ENCODE measurements around the gene PHF21A. TPM values are rescaled to one million over a fixed set of nuclear protein-coding genes. Genes with fewer than 3 reads are reported as not detected.
"Not testable (repeated sequence)": the region's sequence is repeated elsewhere in the genome, so short reads cannot be mapped to it uniquely, and the experiment has no call there.

PHF21A gene
- total and polyA plus RNA-seq, 2 experiments from 2014 or later: 42.1 to 55.6 TPM

- peaks cover 11% of the 10 kb centered on the region for H3K27me3 ChIP-seq
- H3K9me3 ChIP-seq (ENCODE audit: low read depth): no peaks in the 10 kb centered on the region
- DNase-seq (ENCODE audit: low read depth in 1 of 2, low spot score in 1 of 2): no peak
- H3K4me3 ChIP-seq: no peak overlapping the region
- no peak for TF ChIP-seq CTCF (IDR thresholded peaks at IDR 0.05; ENCODE audit: low read depth, low read length)
- H3K27ac ChIP-seq: no peak overlapping the region
- no peaks in the 10 kb centered on the region for H3K36me3 ChIP-seq
- peaks cover 9% of the 10 kb centered on the region for H3K4me1 ChIP-seq (ENCODE audit: low read depth)
These were observed 219.6 kb downstream of the PHF21A start for GRCh38 chr11:45901626-45902025.

GRCh38 chr11:45900916-45901617 is 220.2 kb downstream of the PHF21A start:
- TF ChIP-seq CTCF (IDR thresholded peaks at IDR 0.05; ENCODE audit: low read depth, low read length): no peak
- H3K4me3 ChIP-seq: no peak overlapping the region
- peaks cover 11% of the 10 kb centered on the region for H3K27me3 ChIP-seq
- DNase-seq (ENCODE audit: low read depth in 1 of 2, low spot score in 1 of 2): peak in 1 of 2 donors; percentile 23
- no peak overlapping the region for H3K27ac ChIP-seq
- H3K9me3 ChIP-seq (ENCODE audit: low read depth): no peaks in the 10 kb centered on the region
- H3K4me1 ChIP-seq (ENCODE audit: low read depth): peaks cover 13% of the 10 kb centered on the region
- H3K36me3 ChIP-seq: no peaks in the 10 kb centered on the region

- H3K27ac ChIP-seq; H3K9me3 ChIP-seq (ENCODE audit: low read depth); H3K36me3 ChIP-seq: not testable (repeated sequence)
- Histone ChIP-seq H3K4me1 (ENCODE audit: low read depth) (peaks cover 15% of the 10 kb centered on the region), H3K27me3 (peaks cover 11% of the 10 kb centered on the region), H3K4me3 (peak overlapping the region; percentile 48)
- peak in 1 of 2 donors; percentile 33 for DNase-seq (ENCODE audit: low read depth in 1 of 2, low spot score in 1 of 2)
These were observed 221.0 kb downstream of the PHF21A start for GRCh38 chr11:45900175-45900800.

- DNase-seq (ENCODE audit: low read depth in 1 of 2, low spot score in 1 of 2): peak; percentile 87
- peaks cover 11% of the 10 kb centered on the region for H3K27me3 ChIP-seq
- TF ChIP-seq CTCF (IDR thresholded peaks at IDR 0.05; ENCODE audit: low read depth, low read length): no peak
- H3K9me3 ChIP-seq (ENCODE audit: low read depth): no peaks in the 10 kb centered on the region
- peak overlapping the region; percentile 48 for H3K4me3 ChIP-seq
- H3K36me3 ChIP-seq: no peaks in the 10 kb centered on the region
- peak overlapping the region; percentile 81 for H3K27ac ChIP-seq
- peaks cover 15% of the 10 kb centered on the region for H3K4me1 ChIP-seq (ENCODE audit: low read depth)
These were observed 221.6 kb downstream of the PHF21A start for GRCh38 chr11:45899448-45900174.

DNA sequence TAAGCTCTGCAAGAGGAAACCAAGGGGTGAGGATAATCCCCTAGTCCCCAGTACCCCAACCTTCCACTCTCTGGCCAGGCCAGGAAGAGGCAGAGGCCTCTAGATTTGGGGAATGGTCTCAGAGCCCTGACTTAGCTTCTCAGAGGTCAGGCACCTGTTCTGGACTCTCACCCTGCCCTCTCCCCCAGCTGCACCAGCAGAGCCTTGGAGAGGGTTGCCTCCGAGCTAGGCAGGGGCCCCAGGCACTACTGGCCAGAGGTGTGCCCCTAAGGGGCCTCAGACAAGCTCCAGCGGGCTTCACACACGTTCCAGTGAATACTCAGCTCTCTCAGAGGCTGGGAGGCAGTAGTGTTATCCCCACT is 222.2 kb downstream of the PHF21A start:
- no peak for TF ChIP-seq CTCF (IDR thresholded peaks at IDR 0.05; ENCODE audit: low read depth, low read length)
- no peak for DNase-seq (ENCODE audit: low read depth in 1 of 2, low spot score in 1 of 2)
- H3K27ac ChIP-seq: no peak overlapping the region
- H3K4me3 ChIP-seq: no peak overlapping the region
- peaks cover 15% of the 10 kb centered on the region for H3K4me1 ChIP-seq (ENCODE audit: low read depth)
- H3K27me3 ChIP-seq: peaks cover 11% of the 10 kb centered on the region
- no peaks in the 10 kb centered on the region for H3K9me3 ChIP-seq (ENCODE audit: low read depth)
- no peaks in the 10 kb centered on the region for H3K36me3 ChIP-seq

DNA sequence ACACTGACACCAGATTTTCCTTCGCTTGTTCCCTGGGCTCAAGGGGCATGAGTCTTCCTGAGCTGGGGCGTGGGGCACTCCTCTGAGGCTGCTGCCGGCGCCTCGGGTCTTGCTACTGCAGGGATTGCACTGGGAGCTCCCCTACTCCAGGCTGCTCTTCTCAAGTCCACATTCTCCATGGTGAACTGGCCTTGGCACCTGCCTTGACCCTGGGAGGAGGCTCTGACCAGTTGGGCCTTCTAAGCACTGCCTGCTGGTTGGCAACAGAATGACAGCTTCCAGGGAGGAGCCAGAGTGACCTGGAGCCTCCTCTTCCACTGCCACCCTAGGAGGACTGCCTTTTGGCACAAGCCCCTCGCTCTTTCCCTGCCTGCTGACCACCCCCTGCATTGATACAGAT is 223.7 kb downstream of the PHF21A start:
- no peak for TF ChIP-seq CTCF (IDR thresholded peaks at IDR 0.05; ENCODE audit: low read depth, low read length)
- Histone ChIP-seq H3K4me1 (ENCODE audit: low read depth) (peaks cover 15% of the 10 kb centered on the region), H3K27ac (no peak overlapping the region), H3K36me3 (no peaks in the 10 kb centered on the region), H3K27me3 (peaks cover 11% of the 10 kb centered on the region), H3K4me3 (no peak overlapping the region), H3K9me3 (ENCODE audit: low read depth) (no peaks in the 10 kb centered on the region)
- no peak for DNase-seq (ENCODE audit: low read depth in 1 of 2, low spot score in 1 of 2)

Measured in cardiac muscle cell (in vitro differentiated cells and primary cell).